Esophagus squamous epithelium (tissue), 4 donors: ENCODE results near the gene RELN.

Source experiments
- POLR2A ChIP-seq, 4 donors: fragments of 450-650 bp; IDR thresholded peaks; one replicate each; pipeline ENCODE4 v1.6.1; 2017; ENCODE audit warnings: antibody characterized with exemption in 4 of 4, mild to moderate bottlenecking in 4 of 4, moderate library complexity in 3 of 4
- TF ChIP-seq, protein P1 (sequence below), 6 experiments: fragments of 450-650 bp in 4 of 6; fragments of 200-600 bp in 2 of 6; sonication (generic) in 2 of 6; IDR thresholded peaks; one replicate each; pipeline ENCODE4 v1.5.1; 2016 to 2019; ENCODE audit warnings: antibody characterized with exemption in 6 of 6, mild to moderate bottlenecking in 4 of 6, moderate library complexity in 4 of 6

DNA sequence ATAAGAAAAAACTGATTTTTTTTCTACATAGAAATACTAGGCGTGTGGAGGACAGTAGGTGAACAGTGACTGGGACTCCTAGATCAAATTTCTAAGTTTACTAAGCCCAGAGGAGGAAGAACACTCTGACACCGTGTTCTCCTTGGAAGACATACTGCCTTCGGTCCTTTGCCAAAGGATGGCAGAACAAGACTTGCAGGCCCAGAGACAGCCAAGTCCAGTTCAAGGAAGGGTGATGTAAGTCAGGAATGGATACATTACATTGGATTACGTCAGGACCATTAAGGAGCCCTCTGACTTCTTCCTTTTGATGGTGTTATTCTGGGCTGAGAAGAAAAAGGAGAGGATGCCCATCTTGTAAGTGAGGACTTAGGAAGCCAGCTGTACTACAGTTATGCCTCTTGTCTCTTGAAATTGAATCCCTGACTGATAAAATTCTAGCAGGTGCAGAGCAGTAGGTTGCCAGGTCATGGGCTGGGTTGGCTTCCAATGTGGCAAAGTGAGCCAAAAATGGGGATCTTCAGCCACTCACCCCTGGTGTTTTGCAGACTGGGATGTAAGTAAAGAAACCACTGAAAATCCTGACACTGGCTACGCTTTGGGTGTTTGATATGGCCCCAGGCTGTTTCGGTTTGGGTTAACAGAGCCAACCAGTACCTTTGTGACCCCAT, 45.1 kb downstream of the RELN start:
- TF ChIP-seq, protein P1, sequence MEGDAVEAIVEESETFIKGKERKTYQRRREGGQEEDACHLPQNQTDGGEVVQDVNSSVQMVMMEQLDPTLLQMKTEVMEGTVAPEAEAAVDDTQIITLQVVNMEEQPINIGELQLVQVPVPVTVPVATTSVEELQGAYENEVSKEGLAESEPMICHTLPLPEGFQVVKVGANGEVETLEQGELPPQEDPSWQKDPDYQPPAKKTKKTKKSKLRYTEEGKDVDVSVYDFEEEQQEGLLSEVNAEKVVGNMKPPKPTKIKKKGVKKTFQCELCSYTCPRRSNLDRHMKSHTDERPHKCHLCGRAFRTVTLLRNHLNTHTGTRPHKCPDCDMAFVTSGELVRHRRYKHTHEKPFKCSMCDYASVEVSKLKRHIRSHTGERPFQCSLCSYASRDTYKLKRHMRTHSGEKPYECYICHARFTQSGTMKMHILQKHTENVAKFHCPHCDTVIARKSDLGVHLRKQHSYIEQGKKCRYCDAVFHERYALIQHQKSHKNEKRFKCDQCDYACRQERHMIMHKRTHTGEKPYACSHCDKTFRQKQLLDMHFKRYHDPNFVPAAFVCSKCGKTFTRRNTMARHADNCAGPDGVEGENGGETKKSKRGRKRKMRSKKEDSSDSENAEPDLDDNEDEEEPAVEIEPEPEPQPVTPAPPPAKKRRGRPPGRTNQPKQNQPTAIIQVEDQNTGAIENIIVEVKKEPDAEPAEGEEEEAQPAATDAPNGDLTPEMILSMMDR (IDR thresholded peaks at IDR 0.05), result no peak
- no peak for TF ChIP-seq POLR2A (IDR thresholded peaks at IDR 0.05)
